Spleen (tissue), 11 donors: Measurements from ENCODE around the gene PHRF1. TPM values are rescaled to one million over a fixed set of nuclear protein-coding genes. Genes with fewer than 3 reads are reported as not detected.

Source experiments
- DNase-seq: peaks from one replicate; pipeline ENCODE4 v3.0.0-alpha.2; 2020
- H3K27ac ChIP-seq, 8 donors: fragments of 200-600 bp; sonication (generic) in 7 of 8; 1 replicate in 4 of 8; 2 replicates in 4 of 8; pipeline versions ENCODE4 v1.5.0 to v1.8.0; 2016 to 2021; ENCODE audit warnings: inconsistent platforms in 4 of 8, mild to moderate bottlenecking in 4 of 8, moderate library complexity in 1 of 8
- H3K27me3 ChIP-seq, 7 donors: fragments of 200-600 bp; sonication (generic) in 6 of 7; replicated peaks in 1 of 7; 1 replicate in 4 of 7; 2 replicates in 3 of 7; pipeline versions ENCODE4 v1.5.0 to v1.8.0; 2016 to 2021; ENCODE audit warnings: inconsistent platforms in 3 of 7, mild to moderate bottlenecking in 1 of 7
- H3K36me3 ChIP-seq, 6 donors: fragments of 200-600 bp; sonication (generic) in 5 of 6; 1 replicate in 4 of 6; 2 replicates in 2 of 6; pipeline versions ENCODE4 v1.5.0 to v1.8.0; 2016 to 2021; ENCODE audit warnings: inconsistent platforms in 2 of 6
- H3K4me1 ChIP-seq, 6 donors: fragments of 200-600 bp; sonication (generic) in 5 of 6; 1 replicate in 3 of 6; 2 replicates in 3 of 6; pipeline versions ENCODE4 v1.5.0 to v1.8.0; 2016 to 2021; ENCODE audit warnings: inconsistent platforms in 3 of 6
- H3K4me3 ChIP-seq, 8 donors: fragments of 200-600 bp; sonication (generic) in 7 of 8; 1 replicate in 4 of 8; 2 replicates in 4 of 8; pipeline versions ENCODE4 v1.5.0 to v1.8.0; 2016 to 2021; ENCODE audit warnings: inconsistent platforms in 4 of 8, mild to moderate bottlenecking in 4 of 8, moderate library complexity in 2 of 8
- H3K9me3 ChIP-seq, 8 donors: fragments of 200-600 bp; sonication (generic) in 7 of 8; 1 replicate in 4 of 8; 2 replicates in 4 of 8; pipeline versions ENCODE4 v1.5.0 to v1.8.0; 2016 to 2021; ENCODE audit warnings: inconsistent platforms in 4 of 8
- POLR2A ChIP-seq, 3 donors: fragments of 450-650 bp; IDR thresholded peaks; one replicate each; pipeline ENCODE4 v1.5.1; 2017; ENCODE audit warnings: antibody characterized with exemption in 3 of 3, mild to moderate bottlenecking in 1 of 3
- POLR2AphosphoS5 ChIP-seq, 3 donors: sonication (generic); formaldehyde crosslinking; IDR thresholded peaks; one replicate each; pipeline ENCODE4 v1.5.1; 2017; ENCODE audit warnings: antibody characterized with exemption in 3 of 3
- WGBS, 5 donors: extraction: QIAGEN DNeasy Blood & Tissue Kit in 3 of 5; methylation state at CpG; one replicate each; pipeline versions ENCODE4 v1.1.5 to v1.1.7; 2013 to 2018; 5-methylcytosine and 5-hydroxymethylcytosine counted together
- intact Hi-C: fragments of 100-400 bp; cut with DNase I; formaldehyde crosslinking; loops from one replicate; pipeline ENCODE4 v1.15.0; 2023; ENCODE audit warnings: low total_unique reads
- polyA plus RNA-seq, 3 donors: library from polyadenylated mRNA; stranded (reverse); fragments of 200-250 nt; gene quantifications; one replicate each; pipeline ENCODE4 v1.2.1, GENCODE V29; 2013
- total RNA-seq, 7 donors: library from RNA; depleted of rRNA in 3 of 7; stranded (reverse); fragments of >200 nt in 3 of 7; fragmentation: NEBNext Ultra II Directional in 4 of 7; extraction: Animal tissue kit (Norgen Biotek cat#: 25700) in 4 of 7; gene quantifications; one replicate each; pipeline versions ENCODE4 v1.1.0 to v1.2.1, GENCODE V29; 2016 to 2021
- TF ChIP-seq, protein P1 (sequence below), 11 experiments: fragments of 200-600 bp in 7 of 11; fragments of 450-650 bp in 4 of 11; sonication (generic) in 4 of 11; IDR thresholded peaks in 8 of 11; conservative IDR thresholded peaks in 3 of 11; 1 replicate in 7 of 11; 2 replicates in 4 of 11; pipeline versions ENCODE4 v1.4.0 to v1.8.0; 2016 to 2021; ENCODE audit warnings: antibody characterized with exemption in 11 of 11, inconsistent platforms in 4 of 11, mild to moderate bottlenecking in 1 of 11
- donor health status: healthy with polysubstance abuse.
- donor health status: DM: no; HTN: no; CAD: no; lungs with moderate emphysema.
- donor health status: DM: no; HTN: no; CAD: no.
- donor health status: Bipolar disorder and iron deficiency.
- donor health status: healthy.
- donor health status: DM: no; HTN: no; CAD: no.
- donor health status: DM: yes; HTN: yes; CAD: no.

The PHRF1 gene
- total and polyA plus RNA-seq, 10 donors = 7.3 to 41.5 (median 30.6) TPM

DNA sequence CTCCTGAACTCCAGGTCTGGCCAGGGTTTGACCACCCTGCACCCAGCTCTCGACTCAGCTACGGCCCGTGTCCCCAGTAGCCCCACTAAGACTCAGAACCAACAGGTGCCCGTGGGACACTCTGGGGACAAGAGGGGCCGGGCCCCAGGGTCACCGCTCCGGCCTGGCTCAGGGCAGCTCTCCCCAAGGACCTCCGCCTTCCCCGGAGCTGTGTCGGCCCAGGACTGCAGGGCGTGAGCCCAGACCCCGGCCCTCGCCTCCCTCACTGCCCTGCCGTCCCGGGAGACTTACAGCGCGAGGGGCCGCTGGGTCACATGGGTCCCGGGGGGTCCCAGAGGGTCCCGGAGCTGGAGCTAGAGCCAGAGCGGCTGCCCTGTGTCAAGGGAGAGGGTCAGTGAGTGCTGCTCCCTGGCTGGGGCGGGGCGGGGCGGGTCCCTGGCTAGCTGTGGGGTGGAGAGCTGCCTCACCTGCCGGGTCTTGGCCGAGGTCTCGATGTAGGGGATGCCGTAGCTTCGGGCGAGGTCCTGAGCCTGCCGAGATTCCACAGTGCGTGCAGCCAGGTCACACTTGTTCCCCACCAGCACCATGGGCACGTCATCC is 43.2 kb upstream of the PHRF1 start:
- peak; percentile 81 for DNase-seq
- Histone ChIP-seq H3K27ac (peak overlapping the region in 1 of 8 donors; percentile 8), H3K27me3 (peaks cover 0 to 24% (median 0%) of the 10 kb centered on the region in 7 donors), H3K4me1 (peaks cover 27 to 59% (median 50%) of the 10 kb centered on the region in 6 donors), H3K4me3 (peak overlapping the region in 1 of 8 donors; percentile 96), H3K9me3 (no peaks in the 10 kb centered on the region), H3K36me3 (peaks cover 0 to 38% (median 26%) of the 10 kb centered on the region in 6 donors)
- intact Hi-C loops = no loop called here
- TF ChIP-seq POLR2A (IDR thresholded peaks at IDR 0.05) (no peak), POLR2AphosphoS5 (IDR thresholded peaks at IDR 0.05) (no peak)
- TF ChIP-seq, protein P1, sequence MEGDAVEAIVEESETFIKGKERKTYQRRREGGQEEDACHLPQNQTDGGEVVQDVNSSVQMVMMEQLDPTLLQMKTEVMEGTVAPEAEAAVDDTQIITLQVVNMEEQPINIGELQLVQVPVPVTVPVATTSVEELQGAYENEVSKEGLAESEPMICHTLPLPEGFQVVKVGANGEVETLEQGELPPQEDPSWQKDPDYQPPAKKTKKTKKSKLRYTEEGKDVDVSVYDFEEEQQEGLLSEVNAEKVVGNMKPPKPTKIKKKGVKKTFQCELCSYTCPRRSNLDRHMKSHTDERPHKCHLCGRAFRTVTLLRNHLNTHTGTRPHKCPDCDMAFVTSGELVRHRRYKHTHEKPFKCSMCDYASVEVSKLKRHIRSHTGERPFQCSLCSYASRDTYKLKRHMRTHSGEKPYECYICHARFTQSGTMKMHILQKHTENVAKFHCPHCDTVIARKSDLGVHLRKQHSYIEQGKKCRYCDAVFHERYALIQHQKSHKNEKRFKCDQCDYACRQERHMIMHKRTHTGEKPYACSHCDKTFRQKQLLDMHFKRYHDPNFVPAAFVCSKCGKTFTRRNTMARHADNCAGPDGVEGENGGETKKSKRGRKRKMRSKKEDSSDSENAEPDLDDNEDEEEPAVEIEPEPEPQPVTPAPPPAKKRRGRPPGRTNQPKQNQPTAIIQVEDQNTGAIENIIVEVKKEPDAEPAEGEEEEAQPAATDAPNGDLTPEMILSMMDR (IDR thresholded peaks at IDR 0.05 in 8 of 11, conservative IDR thresholded peaks at IDR 0.05 in 3 of 11) = no peak
- WGBS, 5 donors = 93 to 97% (median 95%) methylated on average over 13 to 33 of the region's 33 CpGs

DNA sequence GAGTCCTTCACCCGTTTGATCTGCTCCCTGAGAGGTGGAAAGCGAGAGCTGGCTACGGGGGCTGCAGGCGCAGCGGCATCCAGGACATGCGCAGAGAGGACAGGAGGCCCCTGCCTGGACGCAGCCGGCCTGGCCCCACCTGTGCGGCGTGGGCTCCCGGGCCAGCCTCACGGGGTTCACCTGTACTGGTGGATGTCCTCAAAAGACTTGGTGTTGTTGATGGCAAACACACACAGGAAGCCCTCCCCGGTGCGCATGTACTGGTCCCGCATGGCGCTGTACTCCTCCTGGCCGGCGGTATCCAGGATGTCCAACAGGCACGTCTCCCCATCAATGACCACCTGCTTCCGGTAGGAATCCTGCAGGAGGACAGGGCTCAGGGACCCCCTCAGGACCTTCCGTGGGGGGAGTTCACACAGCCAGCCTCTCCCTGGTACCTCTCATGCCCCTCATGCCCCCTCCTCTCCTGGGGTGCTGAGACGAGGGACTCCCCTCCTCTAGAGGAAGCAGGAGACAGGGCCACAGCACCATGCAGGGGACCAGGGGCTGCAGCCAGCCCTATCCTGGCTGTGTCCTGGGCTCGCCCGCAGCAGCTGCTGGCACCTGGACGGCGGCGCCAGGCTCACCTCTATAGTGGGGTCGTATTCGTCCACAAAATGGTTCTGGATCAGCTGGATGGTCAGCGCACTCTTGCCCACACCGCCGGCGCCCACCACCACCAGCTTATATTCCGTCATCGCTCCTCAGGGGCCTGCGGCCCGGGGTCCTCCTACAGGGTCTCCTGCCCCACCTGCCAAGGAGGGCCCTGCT is 42.5 kb upstream of the PHRF1 start:
- Histone ChIP-seq H3K4me3 (peak overlapping the region in 6 of 8 donors; percentile 69 to 96 (median 77)), H3K9me3 (no peaks in the 10 kb centered on the region), H3K36me3 (peaks cover 0 to 38% (median 26%) of the 10 kb centered on the region in 6 donors), H3K27ac (peak overlapping the region in 1 of 8 donors; percentile 58), H3K27me3 (peaks cover 0 to 24% (median 0%) of the 10 kb centered on the region in 7 donors), H3K4me1 (peaks cover 29 to 64% (median 54%) of the 10 kb centered on the region in 6 donors)
- DNase-seq = peak; percentile 82
- intact Hi-C loops = no loop called here
- WGBS, 5 donors = 92 to 96% (median 93%) methylated on average over 7 to 37 of the region's 37 CpGs
- TF ChIP-seq POLR2AphosphoS5 (IDR thresholded peaks at IDR 0.05) (peak in 1 of 3 donors; percentile 4), POLR2A (IDR thresholded peaks at IDR 0.05) (no peak)

DNA sequence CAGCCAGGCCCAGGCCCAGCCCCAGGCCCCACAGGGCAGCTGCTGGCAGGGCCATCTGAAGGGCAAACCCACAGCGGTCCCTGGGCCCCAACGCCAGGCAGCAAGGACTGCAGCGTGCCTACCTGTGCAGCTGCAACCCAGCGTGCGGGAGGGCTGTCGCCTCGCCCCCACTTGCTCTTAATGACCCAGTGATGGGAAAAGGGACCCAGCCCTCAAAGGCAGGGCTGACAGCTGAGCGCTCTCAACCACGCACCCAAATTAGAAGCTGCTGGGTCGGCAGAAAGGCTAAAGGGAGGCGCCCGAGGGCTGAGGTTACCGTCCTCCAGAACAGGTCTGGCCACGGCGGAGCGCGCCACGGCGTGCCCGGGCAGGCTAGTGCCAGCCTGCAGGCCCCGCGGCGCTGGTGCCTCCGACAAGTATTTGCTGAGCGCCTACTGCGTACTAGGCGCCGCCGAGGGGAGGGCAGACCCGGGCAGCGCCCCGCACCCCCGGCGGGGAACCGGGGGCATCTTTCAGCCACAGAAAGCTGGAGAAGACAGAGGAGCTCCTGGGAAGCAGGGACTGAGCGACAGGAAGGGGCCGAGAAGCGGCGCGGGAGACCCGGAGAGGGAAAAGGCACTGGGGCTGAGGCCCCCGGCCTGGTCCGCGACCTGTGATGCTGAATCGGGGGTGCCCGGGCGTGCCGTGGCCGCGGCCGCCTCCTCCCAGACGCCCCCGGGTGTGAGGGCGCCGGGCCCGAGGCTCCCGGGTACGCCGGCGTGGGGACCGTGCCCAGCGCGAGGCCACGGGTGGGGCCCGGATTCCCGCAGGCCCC is 41.7 kb upstream of the PHRF1 start:
- DNase-seq = peak; percentile 89

DNA sequence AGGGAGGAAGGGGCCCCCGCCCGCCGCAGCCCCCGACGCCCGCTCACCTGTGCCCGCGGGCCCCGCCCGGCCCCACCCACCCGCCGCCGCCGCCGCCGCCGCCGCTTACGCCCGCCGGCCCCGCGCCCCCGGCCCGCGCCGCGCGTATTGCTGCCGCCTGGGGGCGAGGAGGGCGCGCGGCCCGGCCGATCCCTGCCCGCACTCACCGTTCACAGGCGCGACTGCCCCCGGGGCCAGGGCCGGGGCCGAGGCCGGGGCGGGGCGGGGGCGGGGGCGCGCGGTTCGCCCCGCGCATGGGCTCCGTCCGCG is 41.1 kb upstream of the PHRF1 start:
- DNase-seq = no peak
- TF ChIP-seq, protein P1 (IDR thresholded peaks at IDR 0.05 in 8 of 11, conservative IDR thresholded peaks at IDR 0.05 in 3 of 11) = no peak
- no peak for TF ChIP-seq POLR2AphosphoS5 (IDR thresholded peaks at IDR 0.05)
- no peak for TF ChIP-seq POLR2A (IDR thresholded peaks at IDR 0.05)
- Histone ChIP-seq H3K4me1 (peaks cover 29 to 64% (median 54%) of the 10 kb centered on the region in 6 donors), H3K9me3 (no peaks in the 10 kb centered on the region), H3K27me3 (peaks cover 0 to 24% (median 0%) of the 10 kb centered on the region in 7 donors), H3K27ac (peak overlapping the region in 4 of 8 donors; percentile 54 to 95 (median 92)), H3K36me3 (peaks cover 0 to 33% (median 26%) of the 10 kb centered on the region in 6 donors), H3K4me3 (peak overlapping the region; percentile 66 to 96 (median 76))
- intact Hi-C loops = no loop called here
- WGBS, 5 donors = 0 to 20% (median 3%) methylated on average over 1 to 54 of the region's 56 CpGs

More for the DNA sequence above, 41.7 kb upstream of the PHRF1 start:
- intact Hi-C loops = no loop called here
- Histone ChIP-seq H3K36me3 (peaks cover 0 to 38% (median 26%) of the 10 kb centered on the region in 6 donors), H3K9me3 (no peaks in the 10 kb centered on the region), H3K27me3 (peaks cover 0 to 24% (median 0%) of the 10 kb centered on the region in 7 donors), H3K27ac (peak overlapping the region in 7 of 8 donors; percentile 3 to 95 (median 58)), H3K4me3 (peak overlapping the region; percentile 66 to 96 (median 76)), H3K4me1 (peaks cover 29 to 64% (median 54%) of the 10 kb centered on the region in 6 donors)
- TF ChIP-seq POLR2A (IDR thresholded peaks at IDR 0.05) (no peak), POLR2AphosphoS5 (IDR thresholded peaks at IDR 0.05) (peak in 2 of 3 donors; percentile 30 to 57)
- TF ChIP-seq, protein P1 (IDR thresholded peaks at IDR 0.05 in 8 of 11, conservative IDR thresholded peaks at IDR 0.05 in 3 of 11) = no peak
- 5 to 12% (median 9%) methylated on average over 39 to 66 of the region's 66 CpGs for WGBS, 5 donors
